ENCODE measurements around the gene TRDMT1. TPM values are rescaled to one million over a fixed set of nuclear protein-coding genes. Genes with fewer than 3 reads are reported as not detected.

TRDMT1 gene
- total RNA-seq, 1 experiment from 2014 or later = 20.2 TPM

GRCh38 chr10:17141504-17142229 lies 59.8 kb downstream of the TRDMT1 start:
- H3K9ac ChIP-seq (ENCODE audit: extremely low read depth, insufficient read length, low read length) = no peak overlapping the region
- no peaks in the 10 kb centered on the region for H3K79me2 ChIP-seq (ENCODE audit: insufficient read depth, low read length)
- no peak overlapping the region; a peak in 1 of 7 replicates for H3K27ac Mint-ChIP-seq
- no peak overlapping the region for H4K91ac ChIP-seq (ENCODE audit: insufficient read length, low read depth, low read length)
- no CpG with 5 or more reads among the region's 1 CpG for WGBS (ENCODE audit: extremely low coverage, insufficient read length, low lambda C conversion rate)
- peaks cover 10 to 11% of the 10 kb centered on the region in 2 experiments for H3K4me1 Mint-ChIP-seq
- H3K56ac ChIP-seq (ENCODE audit: insufficient read length, low read depth, low read length) = no peak overlapping the region
- H3K18ac ChIP-seq (ENCODE audit: insufficient read length, low read depth, low read length) = no peak overlapping the region
- H2AFZ ChIP-seq (ENCODE audit: low read length) = no peak overlapping the region
- no peak overlapping the region for H3K4me3 Mint-ChIP-seq
- H3K27me3 ChIP-seq (ENCODE audit: insufficient read depth, low read length) = no peaks in the 10 kb centered on the region; the same call in 1 of the 2 replicates
- no peak overlapping the region for H4K8ac ChIP-seq (replicated peaks; ENCODE audit: insufficient read length, low read depth, low read length)
- no peaks in the 10 kb centered on the region for H3K23me2 ChIP-seq (ENCODE audit: insufficient read length, low read depth, low read length, poor library complexity, severe bottlenecking)
- no peaks in the 10 kb centered on the region for H3K4me1 ChIP-seq (ENCODE audit: insufficient read depth, low read length)
- H4K20me1 ChIP-seq (ENCODE audit: control insufficient read depth, insufficient read depth, insufficient read length) = no peaks in the 10 kb centered on the region
- no peak overlapping the region for H3K14ac ChIP-seq (ENCODE audit: insufficient read depth, low read length)
- H2BK20ac ChIP-seq (ENCODE audit: low read depth, low read length, poor library complexity, severe bottlenecking) = no peak overlapping the region
- H3K4ac ChIP-seq (ENCODE audit: low read depth, low read length) = no peak overlapping the region
- no peaks in the 10 kb centered on the region for H3K27me3 Mint-ChIP-seq (ENCODE audit: low read depth)
- no peak overlapping the region for H2BK15ac ChIP-seq (ENCODE audit: low read depth, low read length)
- no peak overlapping the region for H2BK5ac ChIP-seq (ENCODE audit: insufficient read length, low read length)
- no peak overlapping the region for H2AK5ac ChIP-seq (ENCODE audit: insufficient read length, low read length)
- H3K36me3 Mint-ChIP-seq (ENCODE audit: insufficient read depth in 1 of 3, low read depth in 3 of 3) = no peaks in the 10 kb centered on the region; a peak in 1 of 7 replicates
- H3K4me2 ChIP-seq (ENCODE audit: insufficient read depth, insufficient read length, low read length) = no peak overlapping the region
- no peaks in the 10 kb centered on the region for H3K9me3 Mint-ChIP-seq
- H3K23ac ChIP-seq (ENCODE audit: insufficient read length, low read depth, low read length) = no peak overlapping the region
- no peaks in the 10 kb centered on the region for H3K79me1 ChIP-seq (ENCODE audit: insufficient read depth, low read depth, low read length, poor library complexity, severe bottlenecking)
- TF ChIP-seq, protein P1, sequence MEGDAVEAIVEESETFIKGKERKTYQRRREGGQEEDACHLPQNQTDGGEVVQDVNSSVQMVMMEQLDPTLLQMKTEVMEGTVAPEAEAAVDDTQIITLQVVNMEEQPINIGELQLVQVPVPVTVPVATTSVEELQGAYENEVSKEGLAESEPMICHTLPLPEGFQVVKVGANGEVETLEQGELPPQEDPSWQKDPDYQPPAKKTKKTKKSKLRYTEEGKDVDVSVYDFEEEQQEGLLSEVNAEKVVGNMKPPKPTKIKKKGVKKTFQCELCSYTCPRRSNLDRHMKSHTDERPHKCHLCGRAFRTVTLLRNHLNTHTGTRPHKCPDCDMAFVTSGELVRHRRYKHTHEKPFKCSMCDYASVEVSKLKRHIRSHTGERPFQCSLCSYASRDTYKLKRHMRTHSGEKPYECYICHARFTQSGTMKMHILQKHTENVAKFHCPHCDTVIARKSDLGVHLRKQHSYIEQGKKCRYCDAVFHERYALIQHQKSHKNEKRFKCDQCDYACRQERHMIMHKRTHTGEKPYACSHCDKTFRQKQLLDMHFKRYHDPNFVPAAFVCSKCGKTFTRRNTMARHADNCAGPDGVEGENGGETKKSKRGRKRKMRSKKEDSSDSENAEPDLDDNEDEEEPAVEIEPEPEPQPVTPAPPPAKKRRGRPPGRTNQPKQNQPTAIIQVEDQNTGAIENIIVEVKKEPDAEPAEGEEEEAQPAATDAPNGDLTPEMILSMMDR (conservative IDR thresholded peaks at IDR 0.05) = no peak
- H3K27ac ChIP-seq (ENCODE audit: insufficient read length, low read depth, low read length) = no peak overlapping the region
- no peaks in the 10 kb centered on the region for H3K9me3 ChIP-seq (ENCODE audit: control insufficient read depth, low read depth, low read length)
- H2BK120ac ChIP-seq (ENCODE audit: low read depth, low read length, poor library complexity, severe bottlenecking) = no peak overlapping the region
- H2BK12ac ChIP-seq (ENCODE audit: insufficient read length, low read depth, low read length) = no peak overlapping the region
- no peak overlapping the region for H3T11ph ChIP-seq (ENCODE audit: low read length)
- no peak overlapping the region for H4K5ac ChIP-seq (ENCODE audit: insufficient read length, low read depth, low read length)
- no peak for DNase-seq

Data from H9 (cell line).